HTERT RPE-1 (cell line): ENCODE data around the gene ART4.

Experiments
- in situ Hi-C: fragments of 300-500 bp; cut with MboI; formaldehyde crosslinking; loops from 4 replicates; pipeline ENCODE4 v1.14.3; 2020; ENCODE audit warnings: low sequenced_read_pairs

The ART4 gene

DNA sequence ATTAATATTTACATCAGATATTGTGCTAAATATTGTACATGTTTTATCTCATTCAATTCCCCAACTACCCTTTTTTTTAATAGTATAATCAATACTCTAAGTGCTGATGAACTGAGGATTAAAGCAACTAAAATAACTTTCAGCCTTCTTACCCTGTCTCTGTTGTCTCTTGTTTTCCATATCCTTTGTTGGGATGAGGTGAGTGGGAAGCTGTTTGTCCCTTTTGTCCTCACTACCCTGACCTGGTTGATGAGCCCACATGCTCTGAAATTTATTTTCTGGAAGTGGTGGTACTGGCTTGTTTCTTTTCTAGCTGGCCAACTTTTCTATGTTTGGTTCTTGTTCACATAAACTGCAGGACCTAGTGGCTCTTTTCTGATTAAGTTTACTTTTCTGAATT, 9.6 kb upstream of the ART4 start:
- in situ Hi-C loops, result no loop called here

- in situ Hi-C loops, result no loop called here
These were observed 7.8 kb upstream of the ART4 start for GRCh38 chr12:14850929-14851663.

- in situ Hi-C loops, result no loop called here
These were observed 6.3 kb upstream of the ART4 start for GRCh38 chr12:14849661-14850060.

GRCh38 chr12:14846876-14847580, 3.7 kb upstream of the ART4 start:
- in situ Hi-C loops, result no loop called here

DNA sequence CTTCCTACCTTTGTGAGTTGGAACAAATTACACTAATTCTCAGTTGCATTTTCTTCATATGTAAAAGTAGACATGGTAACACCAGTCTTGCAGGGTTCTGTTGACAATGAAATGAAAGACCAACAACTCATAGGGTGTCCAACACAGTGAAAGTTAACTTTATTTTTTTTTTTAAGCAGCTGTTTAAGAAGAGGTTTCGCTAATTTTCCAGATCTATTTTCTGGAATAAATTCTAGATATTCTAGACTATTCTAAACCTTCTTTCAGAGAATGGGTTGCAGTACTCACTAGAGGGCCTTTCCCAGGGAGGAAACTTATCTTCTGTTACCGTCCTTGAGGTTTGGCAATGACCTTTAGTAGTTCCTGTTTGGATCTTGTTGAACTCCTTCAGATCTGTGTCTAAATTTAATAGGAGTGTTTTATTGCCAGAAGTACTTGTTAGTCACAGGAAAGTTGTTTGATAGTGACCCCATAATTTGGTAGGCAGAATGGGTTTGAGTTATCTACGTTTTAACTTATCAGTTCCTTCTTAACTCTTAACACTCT, 2.8 kb upstream of the ART4 start:
- in situ Hi-C loops, result no loop called here

- in situ Hi-C loops, result no loop called here
These were observed 2.0 kb upstream of the ART4 start for GRCh38 chr12:14845350-14845750.

GRCh38 chr12:14844401-14844800, 1.1 kb upstream of the ART4 start:
- in situ Hi-C loops, result no loop called here

DNA sequence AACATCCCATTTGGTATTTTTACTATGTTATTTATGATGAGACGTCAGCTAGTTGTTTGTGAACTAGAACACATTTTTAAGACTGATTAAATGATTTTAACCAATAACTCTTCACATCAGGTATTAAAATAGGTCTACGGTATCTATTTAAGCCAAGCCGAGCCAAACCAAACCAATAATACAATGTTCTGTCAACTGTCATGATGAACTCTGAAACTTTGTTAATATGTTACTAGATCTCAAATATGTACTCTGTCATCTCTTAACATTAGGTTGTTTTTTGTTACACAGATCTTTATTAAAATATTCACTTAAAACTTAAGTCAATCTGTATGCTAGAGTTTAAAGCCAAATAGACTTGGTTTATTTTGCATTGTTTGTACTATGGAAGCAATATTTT, 1.0 kb downstream of the ART4 start:
- in situ Hi-C loops, result no loop called here

GRCh38 chr12:14841761-14842160, 1.6 kb downstream of the ART4 start:
- in situ Hi-C loops, result no loop called here

DNA sequence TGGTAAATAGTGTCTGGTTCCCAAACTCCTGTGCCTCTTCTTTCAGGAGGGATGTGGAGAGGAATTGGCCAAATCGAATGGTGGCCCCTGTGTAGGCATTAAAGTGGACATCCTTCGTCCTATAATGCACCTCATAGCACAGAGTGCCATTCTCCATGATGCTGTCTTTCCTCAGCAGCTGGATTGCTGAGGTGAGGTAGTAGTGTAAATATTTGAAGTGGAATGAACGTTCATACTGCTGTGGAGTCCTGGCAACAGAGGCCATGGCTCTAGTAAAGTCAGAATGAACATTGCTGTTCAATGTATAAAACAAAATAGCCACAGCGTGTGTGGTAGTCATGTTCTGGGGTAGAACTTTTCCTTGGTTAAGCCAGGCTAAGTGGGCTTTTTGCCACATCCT, 2.7 kb downstream of the ART4 start:
- in situ Hi-C loops, result no loop called here

DNA sequence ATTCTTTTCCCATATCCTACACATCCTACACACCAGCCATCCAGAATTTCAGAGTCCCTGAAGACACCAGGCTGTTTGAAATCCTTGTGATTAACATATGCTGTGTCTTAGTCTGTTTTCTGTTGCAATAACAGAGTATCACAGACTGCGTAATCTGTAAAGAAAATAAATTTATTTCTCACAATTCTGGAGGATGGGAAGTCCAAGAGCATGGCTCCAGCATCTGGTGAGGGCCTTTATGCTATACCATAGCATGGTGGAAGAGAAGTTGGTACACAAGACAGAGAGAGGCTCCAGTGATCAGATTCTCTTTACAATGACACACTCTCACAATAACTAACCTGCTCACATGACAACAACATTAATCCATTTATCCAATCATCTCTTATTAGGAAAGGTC, 4.1 kb downstream of the ART4 start:
- in situ Hi-C loops, result no loop called here

GRCh38 chr12:14836336-14837210, 6.8 kb downstream of the ART4 start:
- in situ Hi-C loops, result no loop called here

DNA sequence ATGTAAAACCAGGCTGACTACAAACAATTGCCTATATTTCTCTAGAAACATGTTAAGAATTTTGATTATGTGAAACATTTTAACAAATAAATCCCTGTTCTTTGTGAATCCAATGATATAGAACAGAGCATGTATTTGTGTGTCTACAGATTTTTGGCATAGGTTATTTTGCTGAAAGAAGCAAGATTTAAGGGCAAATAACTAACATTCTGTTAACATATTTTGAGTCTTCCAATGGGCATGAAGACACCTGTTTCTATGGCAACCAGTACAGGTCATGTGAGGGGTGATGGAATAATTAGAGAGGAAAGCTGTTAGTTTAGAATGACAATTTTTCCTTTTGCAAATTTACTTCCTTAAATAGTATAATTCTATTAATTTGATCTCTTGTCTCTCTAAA, 8.8 kb downstream of the ART4 start:
- in situ Hi-C loops, result no loop called here

GRCh38 chr12:14833952-14834351, 9.4 kb downstream of the ART4 start:
- in situ Hi-C loops, result no loop called here

GRCh38 chr12:14833336-14833735, 10.0 kb downstream of the ART4 start:
- in situ Hi-C loops, result no loop called here

GRCh38 chr12:14828892-14829291, 14.4 kb downstream of the ART4 start:
- in situ Hi-C loops, result no loop called here

- in situ Hi-C loops, result no loop called here
These were observed 16.3 kb downstream of the ART4 start for GRCh38 chr12:14827043-14827442.

- in situ Hi-C loops, result no loop called here
These were observed 16.8 kb downstream of the ART4 start for GRCh38 chr12:14826491-14826890.

GRCh38 chr12:14825256-14825655, 18.1 kb downstream of the ART4 start:
- in situ Hi-C loops, result no loop called here

DNA sequence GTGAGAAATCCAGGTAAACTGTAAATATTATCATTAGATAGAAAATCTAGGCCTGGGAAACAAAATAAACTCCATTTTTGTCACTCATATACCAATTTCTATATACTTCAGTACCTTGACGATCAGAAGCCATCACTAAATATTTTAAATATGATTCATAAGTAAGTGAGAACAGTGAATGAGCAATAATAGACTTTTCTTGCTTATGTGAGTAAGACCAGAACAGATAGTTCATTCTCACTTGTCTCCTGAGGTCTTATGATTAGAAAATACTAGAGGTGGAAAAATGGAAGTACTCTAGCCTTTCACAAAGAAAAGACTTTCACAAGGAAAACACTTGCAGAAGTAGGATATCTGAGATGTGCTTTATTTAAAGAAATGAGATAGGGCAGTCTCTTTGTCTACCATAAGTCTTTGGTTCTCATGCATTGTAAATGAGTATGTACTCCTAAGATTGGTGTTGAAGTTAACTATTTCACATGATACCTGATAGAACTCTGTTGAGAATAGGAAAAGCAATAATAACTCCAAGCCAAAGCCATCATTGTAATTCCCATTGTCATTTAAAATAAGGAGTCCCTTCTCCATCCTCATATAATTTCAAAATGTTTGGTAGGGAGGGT, 19.2 kb downstream of the ART4 start:
- in situ Hi-C loops, result no loop called here

- in situ Hi-C loops, result no loop called here
These were observed 29.3 kb downstream of the ART4 start, which contains the start of gene SMCO3 for GRCh38 chr12:14814014-14814413. Gene SMCO3 (minus strand): TSS chr12:14814182. CDS start chr12:14806680, 7,502 bp downstream.
